OCI-M2 (cell line): ENCODE data around the gene COQ5.

Experiments
- DNase-seq: peaks from one replicate; lab custom pipeline; 2025; ENCODE audit not compliant: unreplicated experiment; lab: John Stamatoyannopoulos, UW

The COQ5 gene

GRCh38 chr12:120457133-120457532 is 71.8 kb downstream of the COQ5 start:
- no peak for DNase-seq

GRCh38 chr12:120455302-120455701 is 73.7 kb downstream of the COQ5 start:
- DNase-seq = no peak

GRCh38 chr12:120453977-120454376 is 75.0 kb downstream of the COQ5 start:
- no peak for DNase-seq
